SU-DHL-6 (cell line): ENCODE measurements around the gene FRAS1.

Source experiments
- H2AFZ ChIP-seq: fragments of 200-600 bp; sonication (generic); 2 replicates; pipeline ENCODE4 v1.6.1; 2014; ENCODE audit warnings: low read depth, mild to moderate bottlenecking, moderate library complexity, mixed read lengths, antibody characterized with exemption, low read length; ENCODE audit not compliant: severe bottlenecking
- H3F3A ChIP-seq: fragments of 200-600 bp; shearing (Covaris generic); 2 replicates; pipeline ENCODE4 v1.6.0; 2016; ENCODE audit warnings: antibody characterized with exemption, mild to moderate bottlenecking; ENCODE audit not compliant: insufficient read depth
- H3K27ac ChIP-seq: fragments of 200-600 bp; sonication (generic); 2 replicates; pipeline ENCODE4 v1.5.1; 2016; ENCODE audit warnings: low read depth, mild to moderate bottlenecking, low read length, moderate library complexity, mixed read lengths
- H3K27me3 ChIP-seq: fragments of 200-600 bp; sonication (generic), shearing (Covaris generic); 2 replicates; pipeline ENCODE4 v1.6.0; 2014; ENCODE audit warnings: mild to moderate bottlenecking, low read length
- H3K36me3 ChIP-seq: fragments of 200-600 bp; sonication (generic); 2 replicates; pipeline ENCODE4 v1.6.1; 2014; ENCODE audit warnings: mild to moderate bottlenecking, low read length, mixed read lengths
- H3K4me2 ChIP-seq: fragments of 300-600, 200-600 bp; shearing (Covaris generic), sonication (generic); 2 replicates; pipeline ENCODE4 v1.6.0; 2014; ENCODE audit warnings: low read length, low read depth, mild to moderate bottlenecking; ENCODE audit not compliant: poor library complexity, severe bottlenecking
- H3K4me3 ChIP-seq: fragments of 200-600 bp; sonication (generic); 2 replicates; pipeline ENCODE4 v1.5.1; 2014; ENCODE audit warnings: antibody characterized with exemption, low read length, mild to moderate bottlenecking, mixed read lengths; ENCODE audit not compliant: insufficient read depth, poor library complexity, severe bottlenecking
- H3K79me2 ChIP-seq: fragments of 200-600 bp; sonication (generic); 2 replicates; pipeline ENCODE4 v1.6.1; 2014; ENCODE audit warnings: mild to moderate bottlenecking, low read length, moderate library complexity; ENCODE audit not compliant: insufficient read depth
- H3K9ac ChIP-seq: fragments of 200-600 bp; sonication (generic); 2 replicates; pipeline ENCODE4 v1.7.0; 2014; ENCODE audit warnings: mild to moderate bottlenecking, low read length
- H3K9me2 ChIP-seq: fragments of 200-600 bp; sonication (generic); replicated peaks from 2 replicates; pipeline ENCODE4 v1.6.1; 2014; ENCODE audit warnings: low read length; ENCODE audit not compliant: insufficient read depth
- H3K9me3 ChIP-seq: fragments of 200-600 bp; sonication (generic); 2 replicates; pipeline ENCODE4 v1.6.1; 2014; ENCODE audit warnings: low read length, mixed read lengths; ENCODE audit not compliant: insufficient read depth
- H4K20me1 ChIP-seq: fragments of 200-600 bp; sonication (generic); 2 replicates; pipeline ENCODE4 v1.6.1; 2014; ENCODE audit warnings: low read depth, mild to moderate bottlenecking, antibody characterized with exemption, low read length, moderate library complexity, mixed read lengths
- CTCF ChIP-seq: fragments of 200-600 bp; sonication (generic); IDR thresholded peaks from one replicate; pipeline ENCODE4 v1.5.1; 2017; ENCODE audit warnings: antibody characterized with exemption, mild to moderate bottlenecking, low read length, moderate library complexity; ENCODE audit not compliant: insufficient read depth, poor library complexity, severe bottlenecking
- EZH2phosphoT487 ChIP-seq: fragments of 200-600 bp; sonication (generic), shearing (Covaris generic); conservative IDR thresholded peaks from 2 replicates; pipeline ENCODE4 v1.6.1; 2018; ENCODE audit warnings: mild to moderate bottlenecking, antibody characterized with exemption, low read length, moderate library complexity, mixed read lengths

Gene FRAS1

DNA sequence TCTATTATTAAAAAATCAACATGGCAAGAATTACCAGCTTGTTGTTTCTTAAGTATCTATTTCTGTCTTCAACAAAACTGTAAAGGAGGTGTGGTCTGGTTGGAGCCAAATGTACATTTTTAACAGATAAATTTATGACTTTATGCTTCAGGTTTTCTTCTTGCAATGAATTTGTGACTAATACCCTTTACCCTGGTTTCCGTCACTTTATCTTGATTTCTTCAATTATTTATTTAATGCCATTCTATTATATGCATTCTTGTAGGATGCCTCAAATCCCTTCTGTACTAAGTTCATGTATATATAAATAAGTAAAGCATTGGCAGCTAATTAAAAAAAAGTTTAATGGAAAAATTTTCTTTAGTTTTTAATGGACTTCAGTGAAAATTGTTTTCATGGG lies 453.0 kb downstream of the FRAS1 start:
- TF ChIP-seq CTCF (no peak), EZH2phosphoT487 (no peak)
- Histone ChIP-seq H4K20me1 (no peaks in the 10 kb centered on the region), H3F3A (no peaks in the 10 kb centered on the region), H3K9me3 (no peaks in the 10 kb centered on the region), H3K27ac (no peak overlapping the region), H3K27me3 (no peaks in the 10 kb centered on the region), H3K9me2 (no peaks in the 10 kb centered on the region), H3K4me2 (no peak overlapping the region), H3K36me3 (no peaks in the 10 kb centered on the region), H3K4me3 (no peak overlapping the region), H3K79me2 (no peaks in the 10 kb centered on the region), H3K9ac (no peak overlapping the region), H2AFZ (no peak overlapping the region)

DNA sequence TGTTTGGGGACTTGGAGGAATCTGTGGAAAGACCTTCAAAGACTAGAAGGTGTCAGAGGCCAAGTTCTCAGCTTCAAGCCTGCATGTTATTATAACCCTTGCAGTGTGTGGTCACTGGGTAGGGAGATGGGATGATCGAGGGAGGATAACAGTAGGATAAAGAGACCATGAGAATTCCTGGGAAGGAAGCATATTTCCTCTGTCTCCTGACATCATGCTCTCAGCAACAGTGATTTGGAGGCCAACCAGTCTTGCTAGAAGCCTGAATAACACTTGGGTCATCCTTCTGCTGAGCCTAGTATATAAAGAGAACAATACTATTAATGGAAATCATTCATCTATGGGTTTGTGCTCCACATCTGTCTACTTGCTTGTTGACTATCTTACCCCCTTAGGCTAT lies 453.6 kb downstream of the FRAS1 start:
- H3K4me3 ChIP-seq: no peak overlapping the region
- no peaks in the 10 kb centered on the region for H3K9me2 ChIP-seq
- H3K36me3 ChIP-seq: no peaks in the 10 kb centered on the region
- no peaks in the 10 kb centered on the region for H3K79me2 ChIP-seq
- H3K27me3 ChIP-seq: no peaks in the 10 kb centered on the region
- no peak overlapping the region for H2AFZ ChIP-seq
- H3F3A ChIP-seq: no peaks in the 10 kb centered on the region
- no peak overlapping the region for H3K4me2 ChIP-seq
- no peaks in the 10 kb centered on the region for H4K20me1 ChIP-seq
- H3K27ac ChIP-seq: no peak overlapping the region
- TF ChIP-seq EZH2phosphoT487 (no peak), CTCF (no peak)
- H3K9me3 ChIP-seq: no peaks in the 10 kb centered on the region
- no peak overlapping the region for H3K9ac ChIP-seq

GRCh38 chr4:78512357-78512920 lies 455.3 kb downstream of the FRAS1 start:
- no peak overlapping the region for H3K9ac ChIP-seq
- H3K4me2 ChIP-seq: no peak overlapping the region
- no peaks in the 10 kb centered on the region for H3K9me2 ChIP-seq
- H3K79me2 ChIP-seq: no peaks in the 10 kb centered on the region
- no peaks in the 10 kb centered on the region for H3K27me3 ChIP-seq
- no peak overlapping the region for H2AFZ ChIP-seq
- no peaks in the 10 kb centered on the region for H3K9me3 ChIP-seq
- no peaks in the 10 kb centered on the region for H3K36me3 ChIP-seq
- H3F3A ChIP-seq: no peaks in the 10 kb centered on the region
- TF ChIP-seq CTCF (no peak), EZH2phosphoT487 (no peak)
- no peaks in the 10 kb centered on the region for H4K20me1 ChIP-seq
- no peak overlapping the region for H3K27ac ChIP-seq
- no peak overlapping the region for H3K4me3 ChIP-seq
